SK-N-MC (cell line): Measurements from ENCODE around the gene SNAPIN.

Source experiments
- EZH2 ChIP-seq: fragments of 200-600 bp; sonication (generic); IDR thresholded peaks from one replicate; pipeline ENCODE4 v1.6.1; 2017; ENCODE audit warnings: antibody characterized with exemption
- FOXP2 ChIP-seq: optimal IDR thresholded peaks from 2 replicates; pipeline ENCODE3; 2011; ENCODE audit warnings: mild to moderate bottlenecking, moderate library complexity; ENCODE audit not compliant: insufficient read depth; ENCODE audit errors: extremely low read length, control extremely low read depth

DNA sequence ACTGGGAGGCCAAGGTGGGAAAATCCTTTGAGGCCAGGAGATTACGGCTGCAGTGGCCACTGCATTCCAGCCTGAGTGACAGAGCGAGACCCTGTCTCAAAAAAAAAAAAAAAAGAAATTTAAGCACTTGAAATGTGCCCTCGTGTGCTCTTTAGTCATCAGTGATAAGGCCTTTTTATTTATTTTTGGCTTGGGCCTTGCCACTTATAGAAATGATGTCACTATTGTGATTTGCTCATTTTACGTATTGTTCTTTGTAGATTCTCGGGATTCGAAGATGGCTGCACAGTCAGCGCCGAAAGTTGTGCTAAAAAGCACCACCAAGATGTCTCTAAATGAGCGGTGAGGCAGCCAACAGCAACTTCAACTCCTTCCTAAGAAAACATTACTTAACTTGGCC is 22.2 kb upstream of the SNAPIN start:
- TF ChIP-seq EZH2 (no peak), FOXP2 (no peak)
